Lower lobe of right lung (tissue), 2 donors: ENCODE measurements around the gene CPPED1. TPM values are rescaled to one million over a fixed set of nuclear protein-coding genes. Genes with fewer than 3 reads are reported as not detected.

Experiments used
- ATAC-seq, 2 donors: fragments of 200-7000 bp; cut with Tn5 transposase; one replicate each; pipeline ENCODE4 v1.9.1; 2020 to 2022; ENCODE audit warnings: mild to moderate bottlenecking in 2 of 2, moderate library complexity in 2 of 2
- DNase-seq: peaks from one replicate; pipeline ENCODE4 v3.0.0-alpha.2; 2020
- H3K27ac ChIP-seq: fragments of 200-600 bp; one replicate; pipeline ENCODE4 v1.8.0; 2022
- H3K27me3 ChIP-seq: fragments of 200-600 bp; one replicate; pipeline ENCODE4 v1.8.0; 2022; ENCODE audit warnings: low read depth
- H3K36me3 ChIP-seq: fragments of 200-600 bp; one replicate; pipeline ENCODE4 v1.8.0; 2022; ENCODE audit warnings: mild to moderate bottlenecking
- H3K4me1 ChIP-seq: fragments of 200-600 bp; one replicate; pipeline ENCODE4 v1.8.0; 2022
- H3K4me3 ChIP-seq: fragments of 200-600 bp; one replicate; pipeline ENCODE4 v1.8.0; 2022; ENCODE audit warnings: mild to moderate bottlenecking
- H3K9me3 ChIP-seq: fragments of 200-600 bp; one replicate; pipeline ENCODE4 v1.8.0; 2022
- CTCF ChIP-seq: fragments of 200-600 bp; IDR thresholded peaks from one replicate; pipeline ENCODE4 v1.8.0; 2022; ENCODE audit warnings: antibody characterized with exemption, mild to moderate bottlenecking
- intact Hi-C: fragments of 100-400 bp; cut with DNase I; formaldehyde crosslinking; loops from one replicate; pipeline ENCODE4 v1.11.0; 2022
- total RNA-seq: library from RNA; stranded (reverse); fragmentation: NEBNext Ultra II Directional; extraction: Animal tissue kit (Norgen Biotek cat#: 25700); gene quantifications from one replicate; pipeline ENCODE4 v1.2.1, GENCODE V29; 2021
- donor health status: DM: no; HTN: yes; CAD: no; lungs with severe emphysema.

CPPED1 gene
- total RNA-seq, 1 donor from 2014 or later = 33.0 TPM

- intact Hi-C loops = no loop called here
- ATAC-seq (no peak), DNase-seq (no peak)
- H3K27ac ChIP-seq = no peak overlapping the region
- no peaks in the 10 kb centered on the region for H3K27me3 ChIP-seq
- no peaks in the 10 kb centered on the region for H3K36me3 ChIP-seq
- H3K4me3 ChIP-seq = no peak overlapping the region
- H3K9me3 ChIP-seq = peaks cover 11% of the 10 kb centered on the region
- no peaks in the 10 kb centered on the region for H3K4me1 ChIP-seq
- no peak for TF ChIP-seq CTCF
These were observed 54.6 kb downstream of the CPPED1 start for GRCh38 chr16:12749076-12749475.

GRCh38 chr16:12747827-12748226, 55.9 kb downstream of the CPPED1 start:
- no peak for TF ChIP-seq CTCF
- H3K27ac ChIP-seq = no peak overlapping the region
- intact Hi-C loops = no loop called here
- H3K4me3 ChIP-seq = no peak overlapping the region
- H3K27me3 ChIP-seq = no peaks in the 10 kb centered on the region
- no peak for DNase-seq
- no peaks in the 10 kb centered on the region for H3K4me1 ChIP-seq
- ATAC-seq = no peak
- no peaks in the 10 kb centered on the region for H3K36me3 ChIP-seq
- H3K9me3 ChIP-seq = peaks cover 11% of the 10 kb centered on the region

GRCh38 chr16:12747261-12747660, 56.4 kb downstream of the CPPED1 start:
- Histone ChIP-seq H3K27ac (no peak overlapping the region), H3K36me3 (no peaks in the 10 kb centered on the region), H3K27me3 (no peaks in the 10 kb centered on the region), H3K4me3 (no peak overlapping the region), H3K9me3 (peaks cover 11% of the 10 kb centered on the region), H3K4me1 (no peaks in the 10 kb centered on the region)
- no peak for TF ChIP-seq CTCF
- ATAC-seq (no peak), DNase-seq (no peak)
- intact Hi-C loops = no loop called here

DNA sequence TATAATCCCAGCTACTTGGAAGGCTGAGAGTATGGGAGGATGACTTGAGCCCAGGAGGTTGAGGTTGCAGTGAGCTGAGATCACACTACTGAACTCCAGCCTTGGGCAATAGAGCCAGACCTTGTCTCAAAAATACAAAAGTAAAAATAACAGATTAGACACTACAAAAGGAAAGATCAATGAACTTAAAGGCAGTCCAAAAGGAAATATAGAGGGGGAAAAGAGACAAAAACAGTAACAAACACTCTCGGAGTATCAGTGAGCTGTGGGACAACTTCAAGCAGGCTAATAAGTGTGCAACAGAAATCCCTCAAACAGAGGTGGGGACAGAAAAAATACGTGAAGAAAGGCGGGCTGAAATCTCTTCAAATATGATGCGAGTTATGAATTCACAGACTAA, 58.8 kb downstream of the CPPED1 start:
- H3K27me3 ChIP-seq = no peaks in the 10 kb centered on the region
- H3K4me3 ChIP-seq = no peak overlapping the region
- ATAC-seq = no peak
- no peak for DNase-seq
- TF ChIP-seq CTCF = no peak
- H3K36me3 ChIP-seq = no peaks in the 10 kb centered on the region
- H3K4me1 ChIP-seq = no peaks in the 10 kb centered on the region
- peaks cover 11% of the 10 kb centered on the region for H3K9me3 ChIP-seq
- no peak overlapping the region for H3K27ac ChIP-seq
- intact Hi-C loops = no loop called here

- ATAC-seq = no peak
- H3K36me3 ChIP-seq = no peaks in the 10 kb centered on the region
- no peaks in the 10 kb centered on the region for H3K27me3 ChIP-seq
- no peak overlapping the region for H3K4me3 ChIP-seq
- H3K27ac ChIP-seq = no peak overlapping the region
- intact Hi-C loops = no loop called here
- TF ChIP-seq CTCF = no peak
- DNase-seq = no peak
- no peaks in the 10 kb centered on the region for H3K4me1 ChIP-seq
- H3K9me3 ChIP-seq = peaks cover 14% of the 10 kb centered on the region
These were observed 60.9 kb downstream of the CPPED1 start for GRCh38 chr16:12742741-12743140.

DNA sequence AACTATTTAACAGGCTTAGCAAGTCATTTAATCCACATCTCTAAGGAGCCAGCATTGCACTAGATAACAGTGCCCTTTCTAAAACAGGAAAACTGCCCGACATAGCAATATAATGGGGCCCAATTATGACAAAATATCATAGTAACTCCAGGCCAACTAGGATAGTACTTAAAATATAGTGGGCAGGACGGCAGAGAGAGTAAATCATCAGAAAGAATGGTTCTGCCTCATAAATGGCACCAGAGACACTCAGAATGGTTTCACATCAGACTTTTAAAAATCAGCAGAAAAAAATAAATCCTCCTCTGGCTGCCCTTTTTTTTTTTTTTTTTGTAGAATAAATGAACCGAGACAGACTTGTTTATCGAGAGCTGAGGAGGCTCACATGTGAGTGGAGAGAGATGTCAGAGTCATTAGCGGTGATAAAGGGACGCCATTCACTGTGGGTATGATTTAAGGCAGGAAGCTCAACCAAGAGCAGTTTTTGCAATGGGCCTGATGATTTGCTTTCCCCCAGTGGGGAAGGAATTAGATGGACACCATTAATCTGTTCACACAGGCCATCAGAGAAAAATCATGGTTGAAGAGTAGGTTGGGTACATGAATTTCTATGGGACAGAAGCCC, 62.6 kb downstream of the CPPED1 start:
- ATAC-seq (no peak), DNase-seq (no peak)
- Histone ChIP-seq H3K4me3 (no peak overlapping the region), H3K27ac (no peak overlapping the region), H3K4me1 (no peaks in the 10 kb centered on the region), H3K36me3 (peaks cover 4% of the 10 kb centered on the region), H3K27me3 (no peaks in the 10 kb centered on the region), H3K9me3 (peaks cover 14% of the 10 kb centered on the region)
- intact Hi-C loops = no loop called here
- no peak for TF ChIP-seq CTCF
